HEK293T (cell line): ENCODE measurements around the gene ARHGAP29.

ENCODE experiments used
- CTCF ChIA-PET: fragments of 350-600 bp; formaldehyde crosslinking; extraction: SDS; loops from one replicate; lab custom pipeline; 2021; ENCODE audit warnings: antibody characterized with exemption, inconsistent platforms; lab: Yijun Ruan, JAX
- POLR2A ChIA-PET: fragments of 350-600 bp; formaldehyde crosslinking; extraction: SDS; loops from one replicate; lab custom pipeline; 2020; ENCODE audit warnings: antibody characterized with exemption, inconsistent platforms; lab: Yijun Ruan, JAX
- DNase-seq: peaks from one replicate; pipeline ENCODE4 v3.0.0; 2012; ENCODE audit warnings: mixed read lengths; ENCODE audit errors: extremely low spot score
- ARNT ChIP-seq: fragments of 450-650 bp; IDR thresholded peaks from 2 replicates; pipeline ENCODE4 v1.6.1; 2017; ENCODE audit warnings: mild to moderate bottlenecking
- BHLHE40 ChIP-seq: fragments of 450-650 bp; IDR thresholded peaks from 2 replicates; pipeline ENCODE4 v1.6.1; 2016; ENCODE audit warnings: mild to moderate bottlenecking, moderate library complexity, borderline replicate concordance
- CTBP1 ChIP-seq: fragments of 450-650 bp; IDR thresholded peaks from 2 replicates; pipeline ENCODE4 v1.6.1; 2016; ENCODE audit warnings: borderline replicate concordance
- ELF4 ChIP-seq: fragments of 450-650 bp; IDR thresholded peaks from 2 replicates; pipeline ENCODE4 v1.6.1; 2017; ENCODE audit warnings: antibody characterized with exemption
- FOXA1 ChIP-seq: fragments of 450-650 bp; IDR thresholded peaks from 2 replicates; pipeline ENCODE4 v1.6.1; 2016; ENCODE audit warnings: mild to moderate bottlenecking
- FOXK2 ChIP-seq: fragments of 450-650 bp; IDR thresholded peaks from 2 replicates; pipeline ENCODE4 v1.6.1; 2016; ENCODE audit warnings: mild to moderate bottlenecking
- FOXM1 ChIP-seq: fragments of 450-650 bp; IDR thresholded peaks from 2 replicates; pipeline ENCODE4 v1.6.1; 2017; ENCODE audit warnings: mild to moderate bottlenecking, borderline replicate concordance
- HDGF ChIP-seq: fragments of 450-650 bp; IDR thresholded peaks from 2 replicates; pipeline ENCODE4 v1.6.1; 2017; ENCODE audit warnings: antibody characterized with exemption, borderline replicate concordance
- L3MBTL2 ChIP-seq: fragments of 450-650 bp; conservative IDR thresholded peaks from 2 replicates; pipeline ENCODE4 v1.6.1; 2016; ENCODE audit warnings: mild to moderate bottlenecking
- LEF1 ChIP-seq: fragments of 450-650 bp; IDR thresholded peaks from 2 replicates; pipeline ENCODE4 v1.6.1; 2017; ENCODE audit warnings: mild to moderate bottlenecking, borderline replicate concordance
- NFRKB ChIP-seq: fragments of 450-650 bp; IDR thresholded peaks from 2 replicates; pipeline ENCODE4 v1.6.1; 2016; ENCODE audit warnings: mild to moderate bottlenecking, moderate library complexity
- PKNOX1 ChIP-seq: fragments of 450-650 bp; IDR thresholded peaks from 2 replicates; pipeline ENCODE4 v1.6.1; 2016
- SP1 ChIP-seq: fragments of 450-650 bp; IDR thresholded peaks from 2 replicates; pipeline ENCODE4 v1.6.1; 2017
- SUZ12 ChIP-seq: fragments of 450-650 bp; IDR thresholded peaks from 2 replicates; pipeline ENCODE4 v1.6.1; 2016; ENCODE audit warnings: mild to moderate bottlenecking
- TARDBP ChIP-seq: fragments of 450-650 bp; IDR thresholded peaks from 2 replicates; pipeline ENCODE4 v1.6.1; 2016
- ZNF384 ChIP-seq: fragments of 450-650 bp; IDR thresholded peaks from 2 replicates; pipeline ENCODE4 v1.6.1; 2016

ARHGAP29 gene

GRCh38 chr1:94194079-94194865 is 43.1 kb downstream of the ARHGAP29 start:
- no peak for DNase-seq
- ChIA-PET POLR2A (no interaction called here), CTCF (no interaction called here)
- TF ChIP-seq FOXM1 (no peak), PKNOX1 (no peak), ZNF384 (no peak), ARNT (no peak), LEF1 (no peak), L3MBTL2 (no peak), FOXA1 (no peak), TARDBP (no peak), BHLHE40 (no peak), SUZ12 (no peak), CTBP1 (no peak), FOXK2 (no peak), NFRKB (no peak), SP1 (no peak), ELF4 (no peak), HDGF (no peak)

GRCh38 chr1:94193128-94193527 is 44.3 kb downstream of the ARHGAP29 start:
- TF ChIP-seq L3MBTL2 (no peak), ARNT (no peak), NFRKB (no peak), CTBP1 (no peak), FOXK2 (no peak), ZNF384 (no peak), FOXM1 (no peak), SP1 (no peak), PKNOX1 (no peak), ELF4 (no peak), BHLHE40 (no peak), SUZ12 (no peak), FOXA1 (no peak), LEF1 (no peak)
- DNase-seq, result no peak
- CTCF ChIA-PET, result interaction anchor here (1.5 kb wide), 1 partner anchor 154 kb away, joined by 5 read pairs; no protein-coding TSS in a partner anchor
- POLR2A ChIA-PET, result no interaction called here

- TF ChIP-seq ELF4, result no peak
- no peak for TF ChIP-seq L3MBTL2
- no peak for TF ChIP-seq FOXA1
- TF ChIP-seq TARDBP, result no peak
- no peak for TF ChIP-seq ZNF384
- TF ChIP-seq FOXM1, result no peak
- TF ChIP-seq PKNOX1, result no peak
- TF ChIP-seq NFRKB, result no peak
- no peak for TF ChIP-seq ARNT
- TF ChIP-seq BHLHE40, result no peak
- no peak for TF ChIP-seq FOXK2
- TF ChIP-seq LEF1, result no peak
- TF ChIP-seq SP1, result no peak
- TF ChIP-seq CTBP1, result no peak
- no peak for TF ChIP-seq HDGF
- TF ChIP-seq SUZ12, result no peak
- DNase-seq, result no peak
- CTCF ChIA-PET, result no interaction called here
- POLR2A ChIA-PET, result no interaction called here
Measured at GRCh38 chr1:94191216-94191615, 46.2 kb downstream of the ARHGAP29 start.

- CTCF ChIA-PET, result interaction anchor here (0.8 to 1.0 kb wide), 2 partner anchors 61 to 91 kb away, joined by 3 read pairs; no protein-coding TSS in a partner anchor
- POLR2A ChIA-PET, result no interaction called here
- TF ChIP-seq ELF4 (no peak), TARDBP (no peak), L3MBTL2 (no peak), ZNF384 (no peak), LEF1 (no peak), PKNOX1 (no peak), HDGF (no peak), FOXM1 (no peak), NFRKB (no peak), ARNT (no peak)
- no peak for DNase-seq
Measured at GRCh38 chr1:94186946-94187345, 50.4 kb downstream of the ARHGAP29 start.

GRCh38 chr1:94183197-94183815 is 54.1 kb downstream of the ARHGAP29 start:
- TF ChIP-seq ARNT (no peak), FOXM1 (no peak), FOXA1 (no peak), NFRKB (no peak), TARDBP (no peak), FOXK2 (no peak), ZNF384 (no peak), PKNOX1 (no peak), SP1 (no peak)
- no peak for DNase-seq
- ChIA-PET POLR2A (no interaction called here), CTCF (interaction anchor here (1.2 kb wide), 1 partner anchor 120 kb away, joined by 4 read pairs; no protein-coding TSS in a partner anchor)
